ENCODE measurements around the gene SMAGP. TPM values are rescaled to one million over a fixed set of nuclear protein-coding genes. Genes with fewer than 3 reads are reported as not detected.
A peak's percentile ranks its signal among the peaks of the same experiment; 100 is the strongest.

SMAGP gene
- total and polyA plus RNA-seq, 9 donors, result 5.2 to 36.5 (median 9.4) TPM

DNA sequence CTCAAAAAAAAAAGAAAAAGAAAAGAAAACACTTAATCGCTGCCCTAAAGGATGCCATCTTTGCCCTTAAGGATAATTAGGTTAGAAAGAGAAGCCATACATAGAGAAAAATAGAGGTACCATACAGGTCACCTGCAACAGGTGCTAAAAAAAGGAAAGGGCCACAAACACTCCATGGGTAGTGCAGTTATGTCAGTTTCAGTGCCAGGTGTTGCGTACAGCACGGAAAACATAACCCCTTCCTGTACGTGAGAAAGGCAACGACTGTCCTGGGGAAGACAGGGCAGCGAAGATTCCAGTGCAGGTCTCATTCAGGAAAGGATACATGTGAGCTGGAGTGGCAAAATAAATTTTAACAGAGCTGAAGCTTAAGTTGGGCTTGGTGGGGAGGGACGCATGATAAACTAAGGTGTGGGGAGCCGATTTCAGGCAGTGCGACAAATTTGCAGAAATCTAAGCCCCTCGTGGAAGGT is 32.1 kb downstream of the SMAGP start:
- TF ChIP-seq, protein P1, sequence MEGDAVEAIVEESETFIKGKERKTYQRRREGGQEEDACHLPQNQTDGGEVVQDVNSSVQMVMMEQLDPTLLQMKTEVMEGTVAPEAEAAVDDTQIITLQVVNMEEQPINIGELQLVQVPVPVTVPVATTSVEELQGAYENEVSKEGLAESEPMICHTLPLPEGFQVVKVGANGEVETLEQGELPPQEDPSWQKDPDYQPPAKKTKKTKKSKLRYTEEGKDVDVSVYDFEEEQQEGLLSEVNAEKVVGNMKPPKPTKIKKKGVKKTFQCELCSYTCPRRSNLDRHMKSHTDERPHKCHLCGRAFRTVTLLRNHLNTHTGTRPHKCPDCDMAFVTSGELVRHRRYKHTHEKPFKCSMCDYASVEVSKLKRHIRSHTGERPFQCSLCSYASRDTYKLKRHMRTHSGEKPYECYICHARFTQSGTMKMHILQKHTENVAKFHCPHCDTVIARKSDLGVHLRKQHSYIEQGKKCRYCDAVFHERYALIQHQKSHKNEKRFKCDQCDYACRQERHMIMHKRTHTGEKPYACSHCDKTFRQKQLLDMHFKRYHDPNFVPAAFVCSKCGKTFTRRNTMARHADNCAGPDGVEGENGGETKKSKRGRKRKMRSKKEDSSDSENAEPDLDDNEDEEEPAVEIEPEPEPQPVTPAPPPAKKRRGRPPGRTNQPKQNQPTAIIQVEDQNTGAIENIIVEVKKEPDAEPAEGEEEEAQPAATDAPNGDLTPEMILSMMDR (IDR thresholded peaks at IDR 0.05), result no peak
- TF ChIP-seq EP300 (IDR thresholded peaks at IDR 0.05), result no peak
- TF ChIP-seq POLR2A (IDR thresholded peaks at IDR 0.05), result no peak
- H3K9me3 ChIP-seq, result no peaks in the 10 kb centered on the region
- H3K4me1 ChIP-seq (ENCODE audit: insufficient read depth), result peaks cover 4% of the 10 kb centered on the region
- DNase-seq, result peak in 1 of 5 donors; percentile 28
- peak overlapping the region; percentile 88 for H3K4me3 ChIP-seq
- no peaks in the 10 kb centered on the region for H3K36me3 ChIP-seq
- 5 to 7% (median 6%) methylated on average over 10 of the region's 10 CpGs for WGBS, 3 donors
- intact Hi-C loops (cut with DNase I), result loop anchor here in 1 of 4 donors (5.0 kb wide), 1 partner anchor 66 kb away; the partner anchor contains the start of gene TFCP2
- H3K27me3 ChIP-seq, result no peaks in the 10 kb centered on the region
- no peak overlapping the region for H3K27ac ChIP-seq

DNA sequence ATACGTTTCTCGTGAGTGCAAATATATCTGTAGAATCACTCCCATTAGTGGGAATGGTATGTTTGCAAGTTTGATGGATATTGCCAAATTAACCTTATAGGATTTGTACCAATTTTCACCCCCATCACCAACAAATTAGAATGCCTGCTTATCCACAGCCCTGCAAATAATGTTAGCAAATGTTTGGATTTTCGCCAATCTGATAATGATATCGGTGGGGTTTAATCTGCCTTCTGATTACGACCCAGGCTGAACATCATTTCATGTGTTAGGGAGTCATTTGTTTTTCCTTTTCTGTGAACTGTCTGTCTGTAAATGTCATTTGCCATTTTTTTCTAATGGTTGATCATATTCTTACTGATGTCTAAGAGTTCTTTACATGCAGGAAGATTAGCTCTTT is 35.7 kb downstream of the SMAGP start:
- no peak for DNase-seq
- H3K27me3 ChIP-seq, result no peaks in the 10 kb centered on the region
- no peak overlapping the region for H3K27ac ChIP-seq
- no peaks in the 10 kb centered on the region for H3K9me3 ChIP-seq
- no peaks in the 10 kb centered on the region for H3K36me3 ChIP-seq
- H3K4me1 ChIP-seq (ENCODE audit: insufficient read depth), result peaks cover 1% of the 10 kb centered on the region
- no peak overlapping the region for H3K4me3 ChIP-seq
- WGBS, 3 donors, result 37 to 61% (median 44%) methylated on average over 5 of the region's 5 CpGs
- TF ChIP-seq EP300 (IDR thresholded peaks at IDR 0.05) (no peak), POLR2A (IDR thresholded peaks at IDR 0.05) (no peak)
- TF ChIP-seq, protein P1 (IDR thresholded peaks at IDR 0.05), result no peak
- intact Hi-C loops (cut with DNase I), result no loop called here

DNA sequence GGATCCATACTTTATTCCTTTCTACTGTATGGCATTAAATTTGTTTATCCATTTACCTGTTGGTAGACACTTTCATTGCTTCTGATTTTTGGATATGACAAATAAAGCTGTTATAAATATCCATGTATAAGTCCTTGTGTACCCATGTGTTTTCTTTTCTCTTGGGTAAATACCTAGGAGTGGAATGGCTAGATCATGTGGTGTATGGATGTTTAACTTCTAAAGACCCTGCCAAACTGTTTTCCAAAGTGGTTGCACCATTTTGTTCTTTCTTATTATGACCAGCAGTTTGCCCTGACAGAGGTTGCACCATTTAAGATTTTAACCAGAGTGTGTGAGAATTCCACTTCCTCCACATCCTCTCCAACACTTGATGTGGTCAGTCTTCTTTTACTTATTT is 37.6 kb downstream of the SMAGP start:
- Histone ChIP-seq H3K9me3 (no peaks in the 10 kb centered on the region), H3K27ac (no peak overlapping the region), H3K4me1 (ENCODE audit: insufficient read depth) (no peaks in the 10 kb centered on the region), H3K4me3 (no peak overlapping the region), H3K36me3 (no peaks in the 10 kb centered on the region), H3K27me3 (no peaks in the 10 kb centered on the region)
- TF ChIP-seq, protein P1 (IDR thresholded peaks at IDR 0.05), result no peak
- TF ChIP-seq EP300 (IDR thresholded peaks at IDR 0.05) (no peak), POLR2A (IDR thresholded peaks at IDR 0.05) (no peak)
- intact Hi-C loops (cut with DNase I), result no loop called here
- no peak for DNase-seq

- DNase-seq, result no peak
- Histone ChIP-seq H3K4me3 (no peak overlapping the region), H3K9me3 (no peaks in the 10 kb centered on the region), H3K27ac (no peak overlapping the region), H3K4me1 (ENCODE audit: insufficient read depth) (no peaks in the 10 kb centered on the region), H3K27me3 (no peaks in the 10 kb centered on the region), H3K36me3 (no peaks in the 10 kb centered on the region)
- intact Hi-C loops (cut with DNase I), result no loop called here
- TF ChIP-seq, protein P1 (IDR thresholded peaks at IDR 0.05), result no peak
- TF ChIP-seq EP300 (IDR thresholded peaks at IDR 0.05), result no peak
- no peak for TF ChIP-seq POLR2A (IDR thresholded peaks at IDR 0.05)
- 88 to 92% (median 90%) methylated on average over 7 of the region's 7 CpGs for WGBS, 3 donors
These were observed 41.0 kb downstream of the SMAGP start for GRCh38 chr12:51229116-51229809.

Data from ovary (tissue), 9 donors.